Retinal pigment epithelial cell (primary cell): ENCODE data around the gene PELI3.
A peak's percentile ranks its signal among the peaks of the same experiment; 100 is the strongest.

Experiments used
- DNase-seq: peaks from one replicate; pipeline ENCODE4 v3.0.0-alpha.2; 2010; ENCODE audit warnings: low read depth
- H3K4me3 ChIP-seq: 2 replicates; pipeline ENCODE4 v1.5.1; 2011; ENCODE audit warnings: mild to moderate bottlenecking, low read length, control low read depth, moderate library complexity
- CTCF ChIP-seq: conservative IDR thresholded peaks from 2 replicates; pipeline ENCODE4 v1.5.1; 2011; ENCODE audit warnings: low read depth, low read length, control low read depth, inconsistent platforms

The PELI3 gene

GRCh38 chr11:66495401-66495854 lies 28.7 kb downstream of the PELI3 start:
- no peak overlapping the region for H3K4me3 ChIP-seq
- peak; percentile 45 for TF ChIP-seq CTCF
- DNase-seq: no peak

- DNase-seq: no peak
- TF ChIP-seq CTCF: no peak
- no peak overlapping the region for H3K4me3 ChIP-seq
Measured at GRCh38 chr11:66497206-66497605, 30.5 kb downstream of the PELI3 start.

- DNase-seq: no peak
- TF ChIP-seq CTCF: no peak
- no peak overlapping the region for H3K4me3 ChIP-seq
Measured at GRCh38 chr11:66498506-66498905, 31.8 kb downstream of the PELI3 start.

GRCh38 chr11:66505276-66505816 lies 38.6 kb downstream of the PELI3 start:
- no peak for TF ChIP-seq CTCF
- DNase-seq: no peak
- H3K4me3 ChIP-seq: no peak overlapping the region

GRCh38 chr11:66509131-66509561 lies 42.4 kb downstream of the PELI3 start:
- no peak for DNase-seq
- no peak for TF ChIP-seq CTCF

GRCh38 chr11:66510271-66510989 lies 43.7 kb downstream of the PELI3 start, which contains the start of gene BBS1:
TSS of gene BBS1 (plus strand) at chr11:66510635. CDS start at chr11:66510660, 25 bp downstream.
- peak within 1 kb of the TSS; percentile 99 for H3K4me3 ChIP-seq
- TF ChIP-seq CTCF: peak; percentile 9
- DNase-seq: peak; percentile 11

More at GRCh38 chr11:66509131-66509561, 42.4 kb downstream of the PELI3 start:
- no peak overlapping the region for H3K4me3 ChIP-seq

- no peak for DNase-seq
- peak overlapping the region; percentile 99 for H3K4me3 ChIP-seq
- TF ChIP-seq CTCF: no peak
Measured at GRCh38 chr11:66510990-66511339, 44.3 kb downstream of the PELI3 start.
